CD14-positive monocyte (primary cell): ENCODE results near the gene ERBB4. TPM values are rescaled to one million over a fixed set of nuclear protein-coding genes. Genes with fewer than 3 reads are reported as not detected.

Experiments
- DNase-seq, 3 donors: peaks; one replicate each; pipeline ENCODE4 v3.0.0-alpha.2; 2011 to 2022
- H2AFZ ChIP-seq: 2 replicates; pipeline ENCODE4 v1.6.0; 2012; ENCODE audit warnings: mild to moderate bottlenecking, low read depth, low read length, inconsistent platforms; ENCODE audit not compliant: insufficient read depth, poor library complexity, severe bottlenecking
- H3K27ac ChIP-seq, 2 donors: 1 replicate in 1 of 2; 2 replicates in 1 of 2; pipeline ENCODE4 v1.5.1; 2012 to 2013; ENCODE audit warnings: low read length in 2 of 2, control low read depth in 1 of 2, inconsistent platforms in 1 of 2, low read depth in 1 of 2, mild to moderate bottlenecking in 1 of 2
- H3K27me3 ChIP-seq, 2 donors: one replicate each; pipeline versions ENCODE4 v1.6.0 to v1.6.1; 2011 to 2013; ENCODE audit warnings: low read length in 2 of 2; ENCODE audit not compliant: control insufficient read depth in 2 of 2, insufficient read depth in 2 of 2
- H3K36me3 ChIP-seq, 2 donors: replicated peaks in 1 of 2; 1 replicate in 1 of 2; 2 replicates in 1 of 2; pipeline versions ENCODE4 v1.5.1 to v1.6.1; 2012 to 2013; ENCODE audit warnings: low read length in 2 of 2, control low read depth in 1 of 2, inconsistent platforms in 1 of 2, mild to moderate bottlenecking in 1 of 2; ENCODE audit not compliant: insufficient read depth in 2 of 2, control insufficient read depth in 1 of 2
- H3K4me1 ChIP-seq, 2 donors: 1 replicate in 1 of 2; 2 replicates in 1 of 2; pipeline versions ENCODE4 v1.5.1 to v1.6.1; 2012 to 2013; ENCODE audit warnings: low read length in 2 of 2, control low read depth in 1 of 2, inconsistent platforms in 1 of 2, mild to moderate bottlenecking in 1 of 2, moderate library complexity in 1 of 2; ENCODE audit not compliant: insufficient read depth in 2 of 2, control insufficient read depth in 1 of 2
- H3K4me2 ChIP-seq: replicated peaks from 2 replicates; pipeline ENCODE3; 2012; ENCODE audit warnings: low read length, moderate library complexity, mild to moderate bottlenecking; ENCODE audit not compliant: poor library complexity, severe bottlenecking; ENCODE audit errors: extremely low read depth
- H3K4me3 ChIP-seq, 3 experiments: fragments of 200-600 bp in 1 of 3; sonication (generic) in 1 of 3; replicated peaks in 1 of 3; 1 replicate in 2 of 3; 2 replicates in 1 of 3; pipeline ENCODE4 v1.5.1; 2011 to 2013; ENCODE audit warnings: low read length in 3 of 3, mild to moderate bottlenecking in 3 of 3, control low read depth in 2 of 3, low read depth in 2 of 3, inconsistent platforms in 1 of 3, moderate library complexity in 1 of 3
- H3K79me2 ChIP-seq: 2 replicates; pipeline ENCODE4 v1.6.0; 2012; ENCODE audit warnings: mild to moderate bottlenecking, control low read depth, inconsistent platforms, low read length, moderate library complexity; ENCODE audit not compliant: insufficient read depth
- H3K9ac ChIP-seq: 2 replicates; pipeline ENCODE4 v1.6.0; 2017; ENCODE audit warnings: low read length, mild to moderate bottlenecking; ENCODE audit not compliant: insufficient read depth, poor library complexity, severe bottlenecking
- H3K9me3 ChIP-seq, 2 donors: replicated peaks in 1 of 2; 1 replicate in 1 of 2; 2 replicates in 1 of 2; pipeline versions ENCODE4 v1.5.1 to v1.6.1; 2012 to 2013; ENCODE audit warnings: low read length in 2 of 2, control low read depth in 1 of 2; ENCODE audit not compliant: control insufficient read depth in 1 of 2, insufficient read depth in 1 of 2
- H4K20me1 ChIP-seq: 2 replicates; pipeline ENCODE4 v1.6.0; 2012; ENCODE audit warnings: mild to moderate bottlenecking, low read length, control low read depth, moderate library complexity; ENCODE audit not compliant: insufficient read depth
- H3K27ac Mint-ChIP-seq, 7 donors: one replicate each; pipeline ENCODE4 v1.8.0; 2020; ENCODE audit warnings: mild to moderate bottlenecking in 7 of 7, mixed read lengths in 7 of 7, moderate library complexity in 6 of 7, inconsistent platforms in 2 of 7
- H3K27me3 Mint-ChIP-seq, 3 donors: one replicate each; pipeline ENCODE4 v1.8.0; 2021 to 2022; ENCODE audit warnings: low read depth in 3 of 3, mild to moderate bottlenecking in 3 of 3, mixed read lengths in 3 of 3, moderate library complexity in 3 of 3, inconsistent platforms in 1 of 3
- H3K36me3 Mint-ChIP-seq, 2 donors: one replicate each; pipeline ENCODE4 v1.8.0; 2020; ENCODE audit warnings: mixed read lengths in 2 of 2, inconsistent platforms in 1 of 2, mild to moderate bottlenecking in 1 of 2
- H3K4me1 Mint-ChIP-seq: one replicate; pipeline ENCODE4 v1.8.0; 2020; ENCODE audit warnings: mild to moderate bottlenecking, mixed read lengths
- H3K4me3 Mint-ChIP-seq, 2 donors: one replicate each; pipeline ENCODE4 v1.8.0; 2020; ENCODE audit warnings: mild to moderate bottlenecking in 2 of 2, mixed read lengths in 2 of 2, moderate library complexity in 1 of 2
- H3K9me3 Mint-ChIP-seq, 7 donors: one replicate each; pipeline ENCODE4 v1.8.0; 2020 to 2022; ENCODE audit warnings: mixed read lengths in 7 of 7, mild to moderate bottlenecking in 6 of 7, moderate library complexity in 6 of 7, inconsistent platforms in 2 of 7
- CTCF ChIP-seq: fragments of 200-600 bp; IDR thresholded peaks from one replicate; pipeline ENCODE4 v1.8.0; 2022; ENCODE audit warnings: antibody characterized with exemption, mild to moderate bottlenecking
- WGBS: methylation state at CpG from one replicate; pipeline ENCODE4 v1.1.5; 2013; ENCODE audit warnings: missing lambda C conversion rate; ENCODE audit not compliant: insufficient coverage; 5-methylcytosine and 5-hydroxymethylcytosine counted together
- intact Hi-C, 2 donors: fragments of 100-400 bp; cut with micrococcal nuclease; formaldehyde crosslinking; loops; one replicate each; pipeline versions ENCODE4 v1.15.0 to v1.15.1; 2023
- polyA plus RNA-seq, 3 donors: library from polyadenylated mRNA; depleted of rRNA in 1 of 3; unstranded in 2 of 3; stranded (reverse) in 1 of 3; fragments of 300-500 nt in 2 of 3; fragments of >200 nt in 1 of 3; fragmentation: Illumina TruSeq in 2 of 3; gene quantifications; 1 replicate in 2 of 3; 2 replicates in 1 of 3; pipeline ENCODE4 v1.2.3, GENCODE V29; 2012 to 2021

Gene ERBB4
- polyA plus RNA-seq, 3 donors, result not detected

GRCh38 chr2:212028798-212029394 lies 509.7 kb downstream of the ERBB4 start:
- no peaks in the 10 kb centered on the region for H3K27me3 Mint-ChIP-seq
- intact Hi-C loops, result no loop called here
- Histone ChIP-seq H3K4me2 (no peak overlapping the region), H3K4me3 (no peak overlapping the region), H3K27ac (no peak overlapping the region), H2AFZ (no peak overlapping the region), H3K36me3 (no peaks in the 10 kb centered on the region), H3K4me1 (no peaks in the 10 kb centered on the region), H4K20me1 (no peaks in the 10 kb centered on the region), H3K9ac (no peak overlapping the region), H3K27me3 (no peaks in the 10 kb centered on the region), H3K79me2 (no peaks in the 10 kb centered on the region), H3K9me3 (no peaks in the 10 kb centered on the region)
- no peaks in the 10 kb centered on the region for H3K9me3 Mint-ChIP-seq
- H3K36me3 Mint-ChIP-seq, result no peaks in the 10 kb centered on the region
- H3K4me3 Mint-ChIP-seq, result no peak overlapping the region
- 20% methylated on average over 1 of the region's 5 CpGs for WGBS
- no peak overlapping the region for H3K27ac Mint-ChIP-seq
- H3K4me1 Mint-ChIP-seq, result no peaks in the 10 kb centered on the region
- DNase-seq, result no peak
- no peak for TF ChIP-seq CTCF

- no peaks in the 10 kb centered on the region for H3K79me2 ChIP-seq
- H3K4me1 Mint-ChIP-seq, result no peaks in the 10 kb centered on the region
Measured at GRCh38 chr2:212027681-212028628, 510.6 kb downstream of the ERBB4 start.

More at GRCh38 chr2:212027681-212028628, 510.6 kb downstream of the ERBB4 start:
- DNase-seq, result no peak
- no peak for TF ChIP-seq CTCF
- 56% methylated on average over 2 of the region's 9 CpGs for WGBS
- Mint-ChIP-seq H3K36me3 (no peaks in the 10 kb centered on the region), H3K9me3 (no peaks in the 10 kb centered on the region), H3K4me3 (no peak overlapping the region), H3K27me3 (no peaks in the 10 kb centered on the region), H3K27ac (no peak overlapping the region)
- Histone ChIP-seq H3K4me2 (no peak overlapping the region), H3K4me3 (no peak overlapping the region), H3K36me3 (no peaks in the 10 kb centered on the region), H3K27ac (no peak overlapping the region), H3K4me1 (no peaks in the 10 kb centered on the region), H3K27me3 (no peaks in the 10 kb centered on the region), H4K20me1 (no peaks in the 10 kb centered on the region), H3K9me3 (no peaks in the 10 kb centered on the region), H3K9ac (no peak overlapping the region), H2AFZ (no peak overlapping the region)
- intact Hi-C loops, result no loop called here
